K562 (cell line): Measurements from ENCODE around the gene CRTC3.

Experiments
- CTCF ChIP-seq, 3 experiments: IDR thresholded peaks in 2 of 3; conservative IDR thresholded peaks in 1 of 3; 2 replicates each; pipeline ENCODE4 v1.5.1; 2011 to 2012; ENCODE audit warnings: low read length in 3 of 3, mild to moderate bottlenecking in 3 of 3, control low read depth in 2 of 3, improper control_type of control experiment in 1 of 3, inconsistent platforms in 1 of 3, low read depth in 1 of 3, mixed read lengths in 1 of 3, moderate library complexity in 1 of 3; ENCODE audit not compliant: insufficient read depth in 2 of 3
- FOXK2 ChIP-seq, 2 experiments: fragments of 450-650 bp; IDR thresholded peaks in 1 of 2; conservative IDR thresholded peaks in 1 of 2; 2 replicates each; pipeline ENCODE4 v1.6.1; 2016; ENCODE audit warnings: low read depth in 2 of 2, mild to moderate bottlenecking in 1 of 2
- PBX2 ChIP-seq, 2 experiments: IDR thresholded peaks in 1 of 2; conservative IDR thresholded peaks in 1 of 2; 2 replicates each; pipeline ENCODE4 v1.6.1; 2016; ENCODE audit warnings: low read depth in 2 of 2, mild to moderate bottlenecking in 1 of 2, missing compliant biosample characterization in 1 of 2, missing genetic modification characterization in 1 of 2, moderate library complexity in 1 of 2
- REST ChIP-seq, 2 experiments: fragments of 450-650 bp; formaldehyde crosslinking in 1 of 2; IDR thresholded peaks; 2 replicates each; pipeline versions ENCODE4 v1.4.0 to v1.6.1; 2014 to 2020; ENCODE audit warnings: mild to moderate bottlenecking in 2 of 2, borderline replicate concordance in 1 of 2, low read depth in 1 of 2
- SPI1 ChIP-seq: IDR thresholded peaks from 2 replicates; pipeline ENCODE4 v1.6.1; 2011; ENCODE audit warnings: low read depth, low read length, control low read depth, borderline replicate concordance
- ZNF253 ChIP-seq: fragments of 250-450 bp; sonication (Bioruptor Pico); conservative IDR thresholded peaks from 2 replicates; pipeline ENCODE4 v1.6.1; 2021; ENCODE audit warnings: mild to moderate bottlenecking
- ZNF398 ChIP-seq: fragments of 250-450 bp; sonication (Bioruptor Pico); IDR thresholded peaks from 2 replicates; pipeline ENCODE4 v1.8.0; 2021; ENCODE audit warnings: moderate library complexity, mild to moderate bottlenecking, inconsistent platforms

GRCh38 chr15:90547540-90547939 lies 17.8 kb downstream of the CRTC3 start:
- TF ChIP-seq CTCF (IDR thresholded peaks at IDR 0.05 in 2 of 3, conservative IDR thresholded peaks at IDR 0.05 in 1 of 3; ENCODE audit: insufficient read depth in 2 of 3, low read depth in 1 of 3, low read length in 3 of 3) (no peak), ZNF398 (CRISPR knock-in tag) (no peak), PBX2 (CRISPR knock-in tag; IDR thresholded peaks at IDR 0.05; ENCODE audit: low read depth) (no peak), PBX2 (tag; conservative IDR thresholded peaks at IDR 0.05; ENCODE audit: low read depth) (no peak), SPI1 (no peak), ZNF253 (no peak), REST (IDR thresholded peaks at IDR 0.05; ENCODE audit: borderline replicate concordance) (no peak), REST (CRISPR knock-in tag; IDR thresholded peaks at IDR 0.05; ENCODE audit: low read depth) (no peak), FOXK2 (conservative IDR thresholded peaks at IDR 0.05 in 1 of 2, IDR thresholded peaks at IDR 0.05 in 1 of 2; ENCODE audit: low read depth in 2 of 2) (no peak)
